Calu3 (cell line): ENCODE measurements around the gene TSPAN18. TPM values are rescaled to one million over a fixed set of nuclear protein-coding genes. Genes with fewer than 3 reads are reported as not detected.

Experiments used
- BruUV-seq: library from RNA; stranded (reverse); fragments of 400-500 nt; replicated peaks from 2 replicates; lab custom pipeline; 2021; lab: Mats Ljungman, UMichigan
- CTCF ChIA-PET: fragments of 300-600 bp; sonication (Branson Sonifier 250); formaldehyde crosslinking; loops from one replicate; lab custom pipeline; 2022; ENCODE audit warnings: antibody characterized with exemption; lab: Charles Lee
- DNase-seq: peaks from one replicate; pipeline ENCODE4 v3.0.0; 2022
- H3K27ac Mint-ChIP-seq: one replicate; pipeline ENCODE4 v1.8.0; 2022; ENCODE audit warnings: mixed read lengths; ENCODE audit not compliant: unreplicated experiment
- H3K27me3 Mint-ChIP-seq: one replicate; pipeline ENCODE4 v1.8.0; 2022; ENCODE audit warnings: mixed read lengths; ENCODE audit not compliant: unreplicated experiment
- H3K36me3 Mint-ChIP-seq: one replicate; pipeline ENCODE4 v1.8.0; 2022; ENCODE audit warnings: mild to moderate bottlenecking, moderate library complexity, mixed read lengths; ENCODE audit not compliant: insufficient read depth, unreplicated experiment
- H3K4me1 Mint-ChIP-seq: one replicate; pipeline ENCODE4 v1.8.0; 2022; ENCODE audit warnings: mild to moderate bottlenecking, low read depth, mixed read lengths; ENCODE audit not compliant: unreplicated experiment
- H3K4me3 Mint-ChIP-seq: one replicate; pipeline ENCODE4 v1.8.0; 2022; ENCODE audit warnings: mild to moderate bottlenecking, low read depth, moderate library complexity, mixed read lengths; ENCODE audit not compliant: unreplicated experiment
- H3K9me3 Mint-ChIP-seq: one replicate; pipeline ENCODE4 v1.8.0; 2022; ENCODE audit warnings: low read depth, mixed read lengths; ENCODE audit not compliant: unreplicated experiment
- CTCF ChIP-seq: fragments of 200-600 bp; IDR thresholded peaks from one replicate; pipeline ENCODE4 v1.8.0; 2022; ENCODE audit warnings: antibody characterized with exemption; ENCODE audit not compliant: unreplicated experiment
- intact Hi-C: fragments of 100-400 bp; cut with micrococcal nuclease; formaldehyde crosslinking; loops from one replicate; pipeline ENCODE4 v1.10.0; 2022; ENCODE audit not compliant: unreplicated experiment
- total RNA-seq: library from RNA; stranded (reverse); gene quantifications from 2 replicates; pipeline ENCODE4 v1.2.3, GENCODE V29; 2022

TSPAN18 gene
- total RNA-seq, 1 experiment from 2014 or later = not detected

DNA sequence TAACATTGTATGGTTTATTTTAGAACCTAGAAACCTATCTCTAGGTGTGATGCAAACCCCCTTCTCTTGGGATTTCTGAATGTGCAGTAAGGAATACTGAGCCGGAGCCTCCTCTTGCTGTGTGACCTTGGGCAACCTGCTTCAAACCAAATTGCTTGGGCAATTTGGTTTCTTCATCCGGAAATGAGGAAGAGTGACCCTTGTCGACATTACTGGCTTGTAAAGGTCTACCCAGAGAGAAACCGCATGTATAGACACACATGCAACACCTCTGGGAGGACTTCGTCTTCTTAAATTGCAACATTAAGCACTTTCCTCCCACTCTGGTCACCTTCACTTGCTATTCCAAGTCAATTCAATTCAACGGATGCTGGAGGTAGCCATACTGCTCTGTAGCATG lies 243.5 kb downstream of the TSPAN18 start:
- Mint-ChIP-seq H3K4me3 (no peak overlapping the region), H3K27me3 (peaks cover 26% of the 10 kb centered on the region), H3K9me3 (no peaks in the 10 kb centered on the region), H3K27ac (no peak overlapping the region), H3K4me1 (no peaks in the 10 kb centered on the region), H3K36me3 (no peaks in the 10 kb centered on the region)
- DNase-seq = no peak
- TF ChIP-seq CTCF = no peak
- no TSS peak for BruUV-seq
- CTCF ChIA-PET = interaction anchor here (0.5 kb wide), 1 partner anchor 789 kb away, joined by 4 read pairs; no protein-coding TSS in a partner anchor
- intact Hi-C loops = no loop called here

DNA sequence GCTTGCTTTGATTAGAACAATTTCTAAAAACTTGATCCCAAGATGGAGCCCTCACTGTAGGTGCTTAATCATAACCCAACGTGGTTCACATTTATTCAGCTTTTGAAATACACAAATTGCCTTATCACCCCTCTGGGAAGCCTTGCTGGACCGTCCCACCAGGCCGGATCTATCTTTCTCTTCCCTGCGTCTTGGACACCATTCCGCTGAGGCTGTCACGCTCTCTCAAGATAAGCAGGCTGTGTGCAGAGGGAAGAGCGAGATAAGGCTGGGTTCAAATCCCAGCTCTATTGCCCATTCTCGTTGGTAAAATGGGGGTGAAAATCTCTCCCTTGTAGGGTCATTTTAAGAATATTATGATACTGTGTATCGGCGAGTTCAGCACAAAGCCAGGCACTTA lies 244.4 kb downstream of the TSPAN18 start:
- CTCF ChIA-PET = no interaction called here
- no peak for DNase-seq
- intact Hi-C loops = no loop called here
- H3K4me3 Mint-ChIP-seq = no peak overlapping the region
- no peaks in the 10 kb centered on the region for H3K4me1 Mint-ChIP-seq
- no peak overlapping the region for H3K27ac Mint-ChIP-seq
- TF ChIP-seq CTCF = no peak
- H3K36me3 Mint-ChIP-seq = no peaks in the 10 kb centered on the region
- peaks cover 17% of the 10 kb centered on the region for H3K27me3 Mint-ChIP-seq
- BruUV-seq = no TSS peak
- H3K9me3 Mint-ChIP-seq = no peaks in the 10 kb centered on the region

GRCh38 chr11:44972746-44973435 lies 246.1 kb downstream of the TSPAN18 start:
- no peak for TF ChIP-seq CTCF
- BruUV-seq = no TSS peak
- Mint-ChIP-seq H3K27ac (no peak overlapping the region), H3K27me3 (peaks cover 15% of the 10 kb centered on the region), H3K9me3 (no peaks in the 10 kb centered on the region), H3K4me1 (no peaks in the 10 kb centered on the region), H3K4me3 (no peak overlapping the region), H3K36me3 (no peaks in the 10 kb centered on the region)
- intact Hi-C loops = no loop called here
- CTCF ChIA-PET = no interaction called here
- DNase-seq = no peak

GRCh38 chr11:44973632-44974401 lies 247.1 kb downstream of the TSPAN18 start:
- no peak for TF ChIP-seq CTCF
- Mint-ChIP-seq H3K4me3 (no peak overlapping the region), H3K4me1 (no peaks in the 10 kb centered on the region), H3K27me3 (peaks cover 15% of the 10 kb centered on the region), H3K9me3 (no peaks in the 10 kb centered on the region), H3K36me3 (peaks cover under 1% of the 10 kb centered on the region), H3K27ac (no peak overlapping the region)
- CTCF ChIA-PET = no interaction called here
- BruUV-seq = no TSS peak
- intact Hi-C loops = no loop called here
- DNase-seq = no peak
